Peyer's patch (tissue), 4 donors: ENCODE measurements around the gene CSNK2A1.

Source experiments
- CTCF ChIP-seq, 6 experiments: fragments of 450-650 bp in 4 of 6; fragments of 200-600 bp in 2 of 6; sonication (generic) in 1 of 6; IDR thresholded peaks; one replicate each; pipeline ENCODE4 v1.5.1; 2017 to 2019; ENCODE audit warnings: antibody characterized with exemption in 6 of 6, mild to moderate bottlenecking in 3 of 6, moderate library complexity in 1 of 6
- POLR2A ChIP-seq, 2 donors: fragments of 450-650 bp; IDR thresholded peaks; one replicate each; pipeline ENCODE4 v1.5.1; 2017; ENCODE audit warnings: antibody characterized with exemption in 2 of 2, mild to moderate bottlenecking in 2 of 2, moderate library complexity in 2 of 2

- TF ChIP-seq CTCF (IDR thresholded peaks at IDR 0.05), result no peak
- TF ChIP-seq POLR2A (IDR thresholded peaks at IDR 0.05), result no peak
These were observed 16.1 kb downstream of the CSNK2A1 start for GRCh38 chr20:527571-527886.
